Peyer's patch (tissue), 4 donors: ENCODE measurements around the gene PHACTR1.

Experiments
- POLR2A ChIP-seq, 2 donors: fragments of 450-650 bp; IDR thresholded peaks; one replicate each; pipeline ENCODE4 v1.5.1; 2017; ENCODE audit warnings: antibody characterized with exemption in 2 of 2, mild to moderate bottlenecking in 2 of 2, moderate library complexity in 2 of 2
- TF ChIP-seq, protein P1 (sequence below), 6 experiments: fragments of 450-650 bp in 4 of 6; fragments of 200-600 bp in 2 of 6; sonication (generic) in 1 of 6; IDR thresholded peaks; one replicate each; pipeline ENCODE4 v1.5.1; 2017 to 2019; ENCODE audit warnings: antibody characterized with exemption in 6 of 6, mild to moderate bottlenecking in 3 of 6, moderate library complexity in 1 of 6

DNA sequence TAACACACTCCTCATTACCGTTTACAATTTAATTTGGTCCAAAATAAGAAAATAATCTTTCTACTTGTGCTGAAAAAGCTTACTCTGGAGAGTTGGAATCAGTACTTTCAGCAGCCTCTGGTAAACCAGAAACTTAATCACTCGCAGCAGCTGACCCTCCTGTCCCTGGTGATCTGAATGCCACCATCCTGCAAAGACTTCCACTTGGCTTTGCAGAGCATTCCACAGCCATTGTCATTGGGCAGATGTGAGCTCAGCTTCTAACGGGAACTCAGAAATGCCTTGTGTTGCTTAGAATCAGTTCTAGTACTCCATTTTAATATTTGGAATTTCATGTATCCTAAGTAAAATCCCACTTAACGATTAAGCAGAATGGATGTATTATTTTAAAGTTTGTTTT lies 59.7 kb downstream of the PHACTR1 start:
- TF ChIP-seq, protein P1, sequence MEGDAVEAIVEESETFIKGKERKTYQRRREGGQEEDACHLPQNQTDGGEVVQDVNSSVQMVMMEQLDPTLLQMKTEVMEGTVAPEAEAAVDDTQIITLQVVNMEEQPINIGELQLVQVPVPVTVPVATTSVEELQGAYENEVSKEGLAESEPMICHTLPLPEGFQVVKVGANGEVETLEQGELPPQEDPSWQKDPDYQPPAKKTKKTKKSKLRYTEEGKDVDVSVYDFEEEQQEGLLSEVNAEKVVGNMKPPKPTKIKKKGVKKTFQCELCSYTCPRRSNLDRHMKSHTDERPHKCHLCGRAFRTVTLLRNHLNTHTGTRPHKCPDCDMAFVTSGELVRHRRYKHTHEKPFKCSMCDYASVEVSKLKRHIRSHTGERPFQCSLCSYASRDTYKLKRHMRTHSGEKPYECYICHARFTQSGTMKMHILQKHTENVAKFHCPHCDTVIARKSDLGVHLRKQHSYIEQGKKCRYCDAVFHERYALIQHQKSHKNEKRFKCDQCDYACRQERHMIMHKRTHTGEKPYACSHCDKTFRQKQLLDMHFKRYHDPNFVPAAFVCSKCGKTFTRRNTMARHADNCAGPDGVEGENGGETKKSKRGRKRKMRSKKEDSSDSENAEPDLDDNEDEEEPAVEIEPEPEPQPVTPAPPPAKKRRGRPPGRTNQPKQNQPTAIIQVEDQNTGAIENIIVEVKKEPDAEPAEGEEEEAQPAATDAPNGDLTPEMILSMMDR (IDR thresholded peaks at IDR 0.05), result no peak
- no peak for TF ChIP-seq POLR2A (IDR thresholded peaks at IDR 0.05)
